Bronchial smooth muscle cell (primary cell): Measurements from ENCODE around the gene P2RX3. TPM values are rescaled to one million over a fixed set of nuclear protein-coding genes. Genes with fewer than 3 reads are reported as not detected.

Experiments
- total RNA-seq: library from RNA; depleted of rRNA; stranded (reverse); fragments of >200 nt; gene quantifications from 2 replicates; pipeline ENCODE4 v1.2.1, GENCODE V29; 2014

P2RX3 gene
- not detected in 2 replicates for total RNA-seq

DNA sequence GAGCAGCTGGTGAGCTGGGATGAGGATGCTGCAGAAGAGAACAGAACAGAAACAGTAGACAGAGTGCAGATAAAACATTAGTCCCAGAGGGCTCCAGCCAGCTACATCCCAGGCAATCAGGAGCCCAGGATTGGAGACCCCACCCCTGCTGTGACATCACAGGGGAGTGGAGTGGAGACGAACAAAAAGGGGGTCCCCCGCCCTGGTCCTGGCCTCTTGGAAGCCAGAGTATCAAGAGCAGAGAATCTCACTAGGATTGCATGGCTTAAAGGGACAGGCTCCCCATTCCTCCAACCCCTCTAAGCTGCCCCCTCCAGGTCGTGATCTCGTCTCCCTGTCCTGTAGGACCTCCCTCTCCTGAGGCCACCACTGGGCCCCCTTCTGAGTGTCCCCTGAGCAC is at the start of gene P2RX3:
P2RX3 (plus strand) TSS at position 211 of the 400 bp plus-strand sequence. CDS start 199 bp downstream, outside the sequence.

DNA sequence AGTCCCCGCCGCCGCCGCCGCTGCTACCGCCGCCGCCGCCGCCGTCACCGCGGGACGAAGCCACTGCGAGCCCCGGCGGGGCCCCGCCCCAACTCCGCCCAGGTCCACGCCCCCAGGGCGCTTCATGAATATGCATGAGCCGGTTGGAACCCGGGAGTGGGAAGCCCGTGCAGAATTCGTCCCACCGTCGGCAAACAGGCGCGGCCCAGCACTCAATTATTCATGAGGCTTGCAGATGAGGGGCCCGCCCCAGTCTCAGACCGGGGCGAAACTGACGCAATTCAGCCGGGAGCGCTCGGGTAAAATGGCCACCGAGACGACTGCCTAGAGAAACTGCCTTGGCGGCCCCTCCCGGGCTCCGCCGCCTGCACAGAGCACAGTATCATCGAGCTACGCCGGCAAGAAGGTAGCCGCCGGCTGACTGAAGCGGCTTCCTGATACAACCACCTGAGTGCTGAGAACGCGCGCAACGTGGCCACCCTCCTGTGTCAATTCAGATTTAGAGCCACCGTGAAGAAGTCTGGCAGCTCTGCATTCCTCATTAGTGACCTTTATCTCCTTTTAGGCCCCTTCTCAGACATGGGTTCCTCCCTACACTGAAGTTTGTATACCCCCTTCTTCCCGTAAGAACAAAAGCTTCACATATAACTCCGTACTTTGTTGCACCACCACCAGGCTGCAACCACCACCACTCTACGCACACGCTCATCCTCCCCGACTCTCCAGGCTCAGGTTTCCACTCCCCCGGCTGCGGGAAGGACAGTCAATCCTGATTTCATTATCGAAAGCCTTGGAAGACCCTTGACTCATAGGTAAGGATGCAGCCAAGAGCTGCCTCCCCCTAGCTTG is 13.0 kb upstream of the P2RX3 start, which contains the start of gene TNKS1BP1:
TNKS1BP1 (minus strand) TSS at position 67 of the 849 bp plus-strand sequence. CDS start 3,067 bp downstream, outside the sequence.

DNA sequence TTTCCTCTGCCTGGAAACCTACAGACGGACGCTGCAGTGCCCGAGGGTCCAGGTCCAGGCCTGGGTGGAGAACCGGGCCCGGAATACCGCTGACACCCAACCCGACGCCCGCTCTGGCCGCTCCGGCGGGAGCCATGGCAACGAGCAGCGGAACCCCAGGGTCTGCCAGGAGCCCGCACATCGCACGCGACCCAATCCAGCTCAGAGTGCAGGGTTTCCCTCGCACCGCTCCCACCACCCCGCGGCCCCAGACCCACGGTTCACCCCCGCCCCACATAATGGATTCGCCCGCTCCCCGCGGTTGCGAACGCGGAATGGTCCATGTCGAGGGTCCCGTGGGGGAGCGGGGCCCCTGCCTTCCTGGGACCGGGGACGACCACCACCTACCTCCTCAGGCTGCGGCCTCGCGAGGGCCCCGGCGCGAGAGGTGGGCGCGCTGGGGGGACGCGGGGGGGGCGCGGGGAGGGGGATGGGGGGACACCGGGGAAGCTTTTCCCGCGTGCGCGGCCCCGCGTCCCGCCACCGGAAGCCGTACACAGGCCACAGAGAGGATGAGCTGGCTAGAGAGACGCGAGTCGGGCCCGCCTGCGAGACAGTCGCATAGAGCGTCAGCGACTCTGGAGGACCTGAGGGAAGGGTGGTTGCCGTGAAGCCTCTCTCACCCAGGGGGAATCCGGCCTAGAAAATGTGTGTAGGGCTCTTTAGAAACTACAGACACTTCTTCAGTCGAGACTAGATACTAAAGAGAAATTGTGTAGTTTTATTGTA is 2.6 kb upstream of the P2RX3 start, which contains the start of gene SSRP1:
SSRP1 (minus strand) TSS at position 550 of the 768 bp plus-strand sequence. CDS start 771 bp downstream, outside the sequence.

DNA sequence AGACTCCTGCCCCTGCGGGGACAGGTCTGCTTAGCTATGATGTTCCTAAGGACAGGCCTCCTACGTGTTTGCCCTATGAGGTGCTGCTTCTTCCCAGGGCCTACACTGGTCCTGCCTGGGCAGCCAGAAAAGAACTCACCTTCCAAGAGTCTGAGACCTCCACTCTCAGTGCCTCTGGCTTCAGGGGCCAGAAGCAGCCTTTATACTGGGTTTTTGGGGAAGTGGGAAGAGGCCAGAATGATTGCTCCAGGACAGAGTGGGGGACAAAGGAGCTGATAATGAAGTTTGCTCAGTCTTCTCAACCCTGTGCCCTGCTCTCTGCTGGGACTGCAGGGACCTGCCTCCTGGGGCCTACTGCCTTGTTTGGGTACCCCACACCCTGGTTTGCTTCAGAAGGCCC is 42.8 kb downstream of the P2RX3 start, which contains the start of gene PRG3:
PRG3 (minus strand) TSS at position 176 of the 400 bp plus-strand sequence. CDS start 442 bp downstream, outside the sequence.

DNA sequence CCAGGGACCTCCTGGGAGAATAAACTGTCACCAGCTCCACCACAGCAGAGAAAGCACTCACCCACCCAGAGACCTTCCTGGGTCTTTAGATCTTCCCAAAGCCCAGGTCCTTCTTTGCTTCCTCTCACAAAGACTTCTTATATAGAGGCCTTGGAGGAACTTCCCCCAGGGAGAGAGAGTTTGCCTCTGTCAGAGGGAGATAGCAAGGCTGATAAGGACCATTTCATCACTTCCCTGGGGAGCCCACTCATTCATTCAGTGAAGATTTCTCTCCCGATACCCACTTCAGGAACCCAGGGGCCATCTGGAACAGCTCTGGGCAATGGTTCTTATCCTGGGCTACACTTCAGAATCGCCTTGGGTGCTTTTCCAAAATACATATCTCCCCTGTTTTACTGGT is 52.4 kb downstream of the P2RX3 start, which contains the start of gene PRG2:
PRG2 (minus strand) TSS at position 116 of the 400 bp plus-strand sequence. CDS start 706 bp downstream, outside the sequence.

Other genes starting within 250 kb of the P2RX3 start
- under 0.01 TPM in 1 of 2 replicates, not detected in the other for gene LRRC55, start 156.4 kb upstream of the P2RX3 start, total RNA-seq
- gene APLNR, start 101.1 kb upstream of the P2RX3 start, total RNA-seq: not detected in 2 replicates
- gene TNKS1BP1, start 13.4 kb upstream of the P2RX3 start, total RNA-seq: 72.7 and 81.8 TPM in 2 replicates
- gene SSRP1, start 2.5 kb upstream of the P2RX3 start, total RNA-seq: 44.9 and 59.9 TPM in 2 replicates
- not detected in 2 replicates for gene PRG3, start 42.8 kb downstream of the P2RX3 start, total RNA-seq
- gene PRG2, start 52.3 kb downstream of the P2RX3 start, total RNA-seq: not detected in 2 replicates
- gene SLC43A3, start 88.8 kb downstream of the P2RX3 start, total RNA-seq: 13.1 and 20.6 TPM in 2 replicates
- gene RTN4RL2, start 122.2 kb downstream of the P2RX3 start, total RNA-seq: under 0.01 TPM in 2 replicates
- 12.0 and 26.4 TPM in 2 replicates for gene SLC43A1, start 177.3 kb downstream of the P2RX3 start, total RNA-seq
- 47.3 and 55.0 TPM in 2 replicates for gene TIMM10, start 192.4 kb downstream of the P2RX3 start, total RNA-seq
- gene SMTNL1, start 199.2 kb downstream of the P2RX3 start, total RNA-seq: not detected in 2 replicates
- 63.2 and 73.2 TPM in 2 replicates for gene UBE2L6, start 229.3 kb downstream of the P2RX3 start, total RNA-seq